GM18511 (cell line): ENCODE data around the gene THEM5.
"Not testable (repeated sequence)": the region's sequence is repeated elsewhere in the genome, so short reads cannot be mapped to it uniquely, and the experiment has no call there.

Experiments used
- ATAC-seq: cut with Tn5 transposase; IDR thresholded peaks from one replicate; pipeline ENCODE4 v1.9.1; 2021; ENCODE audit warnings: mild to moderate bottlenecking, moderate library complexity; ENCODE audit not compliant: unreplicated experiment

Gene THEM5

GRCh38 chr1:151867765-151868411 lies 14.4 kb upstream of the THEM5 start:
- ATAC-seq, result no peak

- no peak for ATAC-seq
These were observed 13.8 kb upstream of the THEM5 start for GRCh38 chr1:151867321-151867720.

- no peak for ATAC-seq
These were observed 10.9 kb upstream of the THEM5 start for GRCh38 chr1:151864411-151864810.

GRCh38 chr1:151862604-151863003 lies 9.1 kb upstream of the THEM5 start:
- ATAC-seq, result no peak

GRCh38 chr1:151860504-151861187 lies 7.1 kb upstream of the THEM5 start:
- no peak for ATAC-seq

- no peak for ATAC-seq
These were observed 6.4 kb upstream of the THEM5 start for GRCh38 chr1:151859891-151860293.

- ATAC-seq, result no peak
These were observed 5.6 kb upstream of the THEM5 start for GRCh38 chr1:151858886-151859665.

GRCh38 chr1:151858030-151858746 lies 4.7 kb upstream of the THEM5 start:
- ATAC-seq, result no peak

- ATAC-seq, result no peak
These were observed 2.4 kb upstream of the THEM5 start for GRCh38 chr1:151855933-151856332.

- ATAC-seq, result not testable (repeated sequence)
These were observed 2.0 kb upstream of the THEM5 start for GRCh38 chr1:151855516-151855915.

- ATAC-seq, result no peak
These were observed 1.1 kb upstream of the THEM5 start for GRCh38 chr1:151854658-151855057.

- no peak for ATAC-seq
These were observed 779 bp downstream of the THEM5 start for GRCh38 chr1:151852733-151853132.

GRCh38 chr1:151851886-151852285 lies 1.6 kb downstream of the THEM5 start:
- ATAC-seq, result no peak

- ATAC-seq, result no peak
These were observed 3.6 kb downstream of the THEM5 start for GRCh38 chr1:151849871-151850270.

- ATAC-seq, result no peak
These were observed 4.4 kb downstream of the THEM5 start for GRCh38 chr1:151849126-151849525.

- no peak for ATAC-seq
These were observed 5.5 kb downstream of the THEM5 start for GRCh38 chr1:151847867-151848596.

- no peak for ATAC-seq
These were observed 6.8 kb downstream of the THEM5 start for GRCh38 chr1:151846686-151847237.

- no peak for ATAC-seq
These were observed 7.4 kb downstream of the THEM5 start for GRCh38 chr1:151846062-151846568.

- no peak for ATAC-seq
These were observed 10.1 kb downstream of the THEM5 start for GRCh38 chr1:151843398-151843797.

GRCh38 chr1:151841141-151841540 lies 12.4 kb downstream of the THEM5 start:
- no peak for ATAC-seq
